Lung (tissue), 12 donors: ENCODE data around the gene SPINK8. TPM values are rescaled to one million over a fixed set of nuclear protein-coding genes. Genes with fewer than 3 reads are reported as not detected.

Experiments used
- ATAC-seq: fragments of 200-7000 bp; cut with Tn5 transposase; one replicate; pipeline ENCODE4 v1.9.1; 2020; ENCODE audit warnings: moderate number of reproducible peaks; ENCODE audit not compliant: insufficient read depth, low FRiP score
- DNase-seq, 3 donors: peaks; one replicate each; pipeline ENCODE4 v3.0.0-alpha.2; 2013 to 2017
- H3K27ac ChIP-seq, 2 donors: one replicate each; pipeline ENCODE4 v1.5.1; 2013; ENCODE audit warnings: mild to moderate bottlenecking in 2 of 2, moderate library complexity in 2 of 2, control low read depth in 1 of 2, inconsistent platforms in 1 of 2, low read depth in 1 of 2, low read length in 1 of 2
- H3K27me3 ChIP-seq, 3 donors: one replicate each; pipeline ENCODE4 v1.5.1; 2013; ENCODE audit warnings: low read length in 2 of 3; ENCODE audit not compliant: control insufficient read depth in 3 of 3, insufficient read depth in 3 of 3
- H3K36me3 ChIP-seq, 4 donors: one replicate each; pipeline ENCODE4 v1.5.1; 2013; ENCODE audit warnings: low read length in 4 of 4, mild to moderate bottlenecking in 1 of 4, moderate library complexity in 1 of 4; ENCODE audit not compliant: control insufficient read depth in 4 of 4, insufficient read depth in 4 of 4
- H3K4me1 ChIP-seq, 5 donors: one replicate each; pipeline ENCODE4 v1.5.1; 2013; ENCODE audit warnings: low read length in 5 of 5, mild to moderate bottlenecking in 2 of 5, moderate library complexity in 1 of 5; ENCODE audit not compliant: control insufficient read depth in 5 of 5, insufficient read depth in 5 of 5
- H3K4me3 ChIP-seq: one replicate; pipeline ENCODE4 v1.5.1; 2013; ENCODE audit warnings: mild to moderate bottlenecking, control low read depth, moderate library complexity
- H3K9ac ChIP-seq, 2 donors: one replicate each; pipeline ENCODE4 v1.5.1; 2013; ENCODE audit warnings: low read length in 2 of 2, control low read depth in 1 of 2; ENCODE audit not compliant: insufficient read depth in 1 of 2
- H3K9me3 ChIP-seq, 4 donors: one replicate each; pipeline ENCODE4 v1.5.1; 2013; ENCODE audit warnings: low read length in 3 of 4, mild to moderate bottlenecking in 1 of 4, moderate library complexity in 1 of 4; ENCODE audit not compliant: control insufficient read depth in 4 of 4, insufficient read depth in 3 of 4
- CTCF ChIP-seq: IDR thresholded peaks from 2 replicates; pipeline ENCODE4 v1.5.1; 2012; ENCODE audit warnings: mild to moderate bottlenecking; ENCODE audit errors: control extremely low read depth, extremely low read depth
- WGBS, 2 donors: extraction: QIAGEN DNeasy Blood & Tissue Kit; methylation state at CpG; one replicate each; pipeline ENCODE4 v1.1.7; 2013; 5-methylcytosine and 5-hydroxymethylcytosine counted together
- polyA plus RNA-seq, 2 donors: library from polyadenylated mRNA; stranded (reverse); fragments of 200-250 nt; gene quantifications; one replicate each; pipeline ENCODE4 v1.2.1, GENCODE V29; 2013
- total RNA-seq, 2 donors: library from RNA; depleted of rRNA in 1 of 2; stranded (reverse); fragments of >200 nt in 1 of 2; gene quantifications; one replicate each; pipeline ENCODE4 v1.2.1, GENCODE V29; 2014 to 2021
- donor health status: control.
- donor health status: control.
- donor health status: Bipolar disorder and iron deficiency.
- donor health status: healthy.
- donor health status: DM: yes; HTN: yes; CAD: no.

The SPINK8 gene
- total and polyA plus RNA-seq, 4 donors: not detected

- Histone ChIP-seq H3K4me3 (no peak overlapping the region), H3K27me3 (no peaks in the 10 kb centered on the region), H3K9me3 (no peaks in the 10 kb centered on the region), H3K36me3 (no peaks in the 10 kb centered on the region), H3K27ac (no peak overlapping the region), H3K9ac (no peak overlapping the region), H3K4me1 (peaks cover 0 to 3% (median 0%) of the 10 kb centered on the region in 5 donors)
- no peak for TF ChIP-seq CTCF
- DNase-seq (peak; percentile 14 to 49 (median 19)), ATAC-seq (no peak)
Measured at GRCh38 chr3:48367201-48367600, 33.7 kb upstream of the SPINK8 start.

DNA sequence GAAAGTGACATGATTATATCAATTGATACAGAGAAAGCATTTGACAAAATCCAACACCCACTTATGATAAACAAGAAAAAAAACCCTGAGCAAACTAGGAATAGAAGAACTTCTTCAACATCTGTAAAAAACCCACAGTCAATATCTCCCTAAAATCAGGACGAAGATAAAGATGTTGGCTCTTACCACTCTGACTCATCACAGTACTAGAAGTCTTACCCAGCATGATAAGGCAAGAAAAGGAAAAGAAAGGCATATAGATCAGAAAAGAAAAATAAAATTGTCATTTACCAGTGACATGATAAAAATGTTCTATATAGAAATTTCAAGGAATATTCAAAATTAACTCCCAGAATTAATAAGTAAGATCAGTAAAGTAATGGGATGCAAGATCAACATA is 31.4 kb upstream of the SPINK8 start:
- no peak for DNase-seq
- Histone ChIP-seq H3K4me3 (no peak overlapping the region), H3K27me3 (no peaks in the 10 kb centered on the region), H3K9ac (no peak overlapping the region), H3K27ac (no peak overlapping the region), H3K4me1 (peaks cover 0 to 3% (median 0%) of the 10 kb centered on the region in 5 donors), H3K9me3 (no peaks in the 10 kb centered on the region), H3K36me3 (no peaks in the 10 kb centered on the region)
- no peak for ATAC-seq
- no peak for TF ChIP-seq CTCF
- WGBS, 2 donors: 75 to 81% methylated on average over 1 of the region's 1 CpG

GRCh38 chr3:48361928-48362327 is 28.5 kb upstream of the SPINK8 start:
- H3K27me3 ChIP-seq: no peaks in the 10 kb centered on the region
- peaks cover 0 to 2% (median 0%) of the 10 kb centered on the region in 4 donors for H3K9me3 ChIP-seq
- H3K36me3 ChIP-seq: no peaks in the 10 kb centered on the region
- no peak for ATAC-seq
- no peak overlapping the region for H3K4me3 ChIP-seq
- no peak overlapping the region for H3K9ac ChIP-seq
- no peaks in the 10 kb centered on the region for H3K4me1 ChIP-seq
- H3K27ac ChIP-seq: no peak overlapping the region
- no peak for TF ChIP-seq CTCF
- DNase-seq: no peak

- DNase-seq (peak in 2 of 3 donors; percentile 18 to 56), ATAC-seq (no peak)
- Histone ChIP-seq H3K9me3 (peaks cover 0 to 2% (median 0%) of the 10 kb centered on the region in 4 donors), H3K9ac (no peak overlapping the region), H3K4me1 (no peaks in the 10 kb centered on the region), H3K27ac (no peak overlapping the region), H3K4me3 (no peak overlapping the region), H3K36me3 (no peaks in the 10 kb centered on the region), H3K27me3 (no peaks in the 10 kb centered on the region)
- WGBS, 2 donors: 73 to 83% methylated on average over 1 of the region's 1 CpG
- no peak for TF ChIP-seq CTCF
Measured at GRCh38 chr3:48356419-48356818, 23.0 kb upstream of the SPINK8 start.
